NCI-H146 treated with DMSO at 0.1 percent for 48 hours (cell line): ENCODE data around the gene DLL1.
A peak's percentile ranks its signal among the peaks of the same experiment; 100 is the strongest.

Experiments
- DNase-seq: peaks from one replicate; lab custom pipeline; 2025; ENCODE audit not compliant: unreplicated experiment; lab: John Stamatoyannopoulos, UW

Gene DLL1

GRCh38 chr6:170295510-170296422 lies 4.9 kb upstream of the DLL1 start:
- peak; percentile 88 for DNase-seq

GRCh38 chr6:170294813-170295509 lies 4.1 kb upstream of the DLL1 start:
- no peak for DNase-seq

GRCh38 chr6:170294298-170294730 lies 3.4 kb upstream of the DLL1 start:
- DNase-seq = no peak

GRCh38 chr6:170293341-170294231 lies 2.7 kb upstream of the DLL1 start:
- peak; percentile 38 for DNase-seq

GRCh38 chr6:170292407-170293158 lies 1.7 kb upstream of the DLL1 start:
- peak; percentile 34 for DNase-seq

GRCh38 chr6:170292111-170292406 lies 1.2 kb upstream of the DLL1 start:
- no peak for DNase-seq

- peak; percentile 97 for DNase-seq
Observed at GRCh38 chr6:170291271-170292110, 613 bp upstream of the DLL1 start.

GRCh38 chr6:170289951-170290295 lies 955 bp downstream of the DLL1 start:
- no peak for DNase-seq

- DNase-seq = no peak
Observed at GRCh38 chr6:170289180-170289931, 1.5 kb downstream of the DLL1 start.

GRCh38 chr6:170288852-170289179 lies 2.1 kb downstream of the DLL1 start:
- no peak for DNase-seq

GRCh38 chr6:170288091-170288631 lies 2.7 kb downstream of the DLL1 start:
- DNase-seq = no peak

- no peak for DNase-seq
Observed at GRCh38 chr6:170287371-170287876, 3.5 kb downstream of the DLL1 start.

- DNase-seq = no peak
Observed at GRCh38 chr6:170286934-170287265, 4.0 kb downstream of the DLL1 start.

GRCh38 chr6:170286246-170286933 lies 4.5 kb downstream of the DLL1 start:
- peak; percentile 83 for DNase-seq

- no peak for DNase-seq
Observed at GRCh38 chr6:170285482-170285881, 5.4 kb downstream of the DLL1 start.

- DNase-seq = no peak
Observed at GRCh38 chr6:170284866-170285469, 5.9 kb downstream of the DLL1 start.

GRCh38 chr6:170284126-170284773 lies 6.6 kb downstream of the DLL1 start:
- no peak for DNase-seq
